GM23248 (cell line): ENCODE results near the gene IQSEC1. TPM values are rescaled to one million over a fixed set of nuclear protein-coding genes. Genes with fewer than 3 reads are reported as not detected.
A peak's percentile ranks its signal among the peaks of the same experiment; 100 is the strongest.

Experiments used
- DNase-seq: peaks from one replicate; pipeline ENCODE4 v3.0.0-alpha.2; 2015
- H2AFZ ChIP-seq: fragments of 200-600 bp; sonication (generic); 2 replicates; pipeline ENCODE4 v1.6.1; 2016; ENCODE audit warnings: antibody characterized with exemption
- H3F3A ChIP-seq: fragments of 200-600 bp; sonication (generic); 2 replicates; pipeline ENCODE4 v1.6.1; 2016; ENCODE audit warnings: mild to moderate bottlenecking, antibody characterized with exemption, mixed run types; ENCODE audit not compliant: insufficient read depth
- H3K27ac ChIP-seq: fragments of 200-600 bp; sonication (generic); 2 replicates; pipeline ENCODE4 v1.5.1; 2016; ENCODE audit warnings: mild to moderate bottlenecking
- H3K27me3 ChIP-seq: fragments of 200-600 bp; sonication (generic); replicated peaks from 2 replicates; pipeline ENCODE4 v1.6.1; 2016; ENCODE audit warnings: mild to moderate bottlenecking; ENCODE audit not compliant: insufficient read depth
- H3K36me3 ChIP-seq: fragments of 200-600 bp; sonication (generic); 2 replicates; pipeline ENCODE4 v1.6.1; 2016; ENCODE audit warnings: low read depth, mild to moderate bottlenecking
- H3K4me1 ChIP-seq: fragments of 200-600 bp; sonication (generic); 2 replicates; pipeline ENCODE4 v1.6.1; 2016; ENCODE audit warnings: mild to moderate bottlenecking; ENCODE audit not compliant: insufficient read depth
- H3K4me2 ChIP-seq: fragments of 200-600 bp; sonication (generic); one replicate; pipeline ENCODE4 v1.6.1; 2016; ENCODE audit warnings: mild to moderate bottlenecking; ENCODE audit not compliant: unreplicated experiment
- H3K4me3 ChIP-seq: fragments of 200-600 bp; sonication (generic); 2 replicates; pipeline ENCODE4 v1.5.1; 2016; ENCODE audit warnings: mild to moderate bottlenecking
- H3K79me2 ChIP-seq: fragments of 200-600 bp; sonication (generic); 2 replicates; pipeline ENCODE4 v1.6.1; 2016; ENCODE audit warnings: mild to moderate bottlenecking; ENCODE audit not compliant: insufficient read depth
- H3K9ac ChIP-seq: fragments of 200-600 bp; sonication (generic); 2 replicates; pipeline ENCODE4 v1.6.1; 2016; ENCODE audit warnings: mild to moderate bottlenecking
- H3K9me2 ChIP-seq: fragments of 200-600 bp; sonication (generic); 2 replicates; pipeline ENCODE4 v1.6.1; 2016; ENCODE audit warnings: mixed run types, mild to moderate bottlenecking, moderate library complexity; ENCODE audit not compliant: insufficient read depth
- H3K9me3 ChIP-seq: fragments of 200-600 bp; sonication (generic); one replicate; pipeline ENCODE4 v1.6.1; 2017; ENCODE audit warnings: low read depth
- H4K20me1 ChIP-seq: fragments of 200-600 bp; sonication (generic); 2 replicates; pipeline ENCODE4 v1.6.0; 2016; ENCODE audit not compliant: insufficient read depth
- EZH2 ChIP-seq: fragments of 200-600 bp; sonication (generic); IDR thresholded peaks from 2 replicates; pipeline ENCODE4 v1.6.1; 2018; ENCODE audit warnings: antibody characterized with exemption, mild to moderate bottlenecking; ENCODE audit not compliant: insufficient read depth, poor library complexity, severe bottlenecking
- EZH2phosphoT487 ChIP-seq: fragments of 200-600 bp; sonication (generic); IDR thresholded peaks from 2 replicates; pipeline ENCODE4 v1.6.1; 2018; ENCODE audit warnings: antibody characterized with exemption, moderate library complexity, mild to moderate bottlenecking, low read depth; ENCODE audit not compliant: insufficient read depth
- WGBS, 2 experiments: methylation state at CpG; one replicate each; pipeline ENCODE4 v1.1.6; 2015 to 2017; ENCODE audit warnings: low lambda C conversion rate in 2 of 2, low coverage in 1 of 2; ENCODE audit errors: missing lambda C conversion rate in 2 of 2; 5-methylcytosine and 5-hydroxymethylcytosine counted together
- in situ Hi-C: fragments of 300-500 bp; cut with MboI; formaldehyde crosslinking; loops from 2 replicates; pipeline ENCODE4 v1.15.0; 2020
- polyA plus RNA-seq: library from polyadenylated mRNA; unstranded; fragments of >200 nt; fragmentation: Nextera tagmentation; extraction: Ambion mirVana; gene quantifications from 2 replicates; pipeline ENCODE4 v1.2.1, GENCODE V29; 2016
- total RNA-seq: library from RNA; depleted of rRNA; stranded (reverse); fragments of >200 nt; shearing (Covaris generic); gene quantifications from 2 replicates; pipeline ENCODE4 v1.2.3, GENCODE V29; 2014

Gene IQSEC1
- total and polyA plus RNA-seq, 2 experiments from 2014 or later, result 5.1 to 21.6 TPM

- no peaks in the 10 kb centered on the region for H3F3A ChIP-seq
- H3K79me2 ChIP-seq, result no peaks in the 10 kb centered on the region
- H3K4me2 ChIP-seq, result no peak overlapping the region
- peaks cover 3% of the 10 kb centered on the region; the same call in 1 of the 2 replicates for H3K27me3 ChIP-seq
- no peak for TF ChIP-seq EZH2
- no peak for TF ChIP-seq EZH2phosphoT487
- H3K4me1 ChIP-seq, result no peaks in the 10 kb centered on the region
- no peaks in the 10 kb centered on the region for H3K36me3 ChIP-seq
- no peak overlapping the region for H3K4me3 ChIP-seq
- no peaks in the 10 kb centered on the region for H3K9me3 ChIP-seq
- no peak overlapping the region for H2AFZ ChIP-seq
- no peaks in the 10 kb centered on the region for H3K9me2 ChIP-seq
- H3K9ac ChIP-seq, result no peak overlapping the region
- no peaks in the 10 kb centered on the region for H4K20me1 ChIP-seq
- no peak overlapping the region for H3K27ac ChIP-seq
- peak; percentile 22 for DNase-seq
- in situ Hi-C loops, result no loop called here
- WGBS, 2 experiments, result 58% methylated on average over 12 of the region's 12 CpGs
These were observed 8.9 kb downstream of the IQSEC1 start for GRCh38 chr3:13064159-13064868.

DNA sequence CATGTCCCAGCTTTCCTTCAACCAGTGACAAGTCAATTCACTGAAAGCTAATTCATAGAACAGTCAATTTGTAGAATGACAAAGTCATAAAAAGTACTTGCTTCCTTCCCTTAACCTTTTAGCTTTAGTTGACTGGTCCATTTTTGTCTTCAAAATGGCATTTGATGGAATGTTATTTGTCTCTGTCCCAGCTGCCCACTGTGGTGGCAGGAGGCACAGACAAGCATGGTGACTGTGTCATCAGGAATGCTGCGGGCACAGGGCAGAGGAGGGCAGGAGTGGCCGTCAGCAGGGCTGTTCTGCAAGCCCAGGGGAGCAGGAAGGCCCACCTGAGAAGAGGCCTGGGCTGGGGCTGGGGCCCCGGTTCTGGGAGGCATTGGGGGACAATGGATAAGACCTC, 10.0 kb downstream of the IQSEC1 start:
- no peak overlapping the region for H3K4me2 ChIP-seq

DNA sequence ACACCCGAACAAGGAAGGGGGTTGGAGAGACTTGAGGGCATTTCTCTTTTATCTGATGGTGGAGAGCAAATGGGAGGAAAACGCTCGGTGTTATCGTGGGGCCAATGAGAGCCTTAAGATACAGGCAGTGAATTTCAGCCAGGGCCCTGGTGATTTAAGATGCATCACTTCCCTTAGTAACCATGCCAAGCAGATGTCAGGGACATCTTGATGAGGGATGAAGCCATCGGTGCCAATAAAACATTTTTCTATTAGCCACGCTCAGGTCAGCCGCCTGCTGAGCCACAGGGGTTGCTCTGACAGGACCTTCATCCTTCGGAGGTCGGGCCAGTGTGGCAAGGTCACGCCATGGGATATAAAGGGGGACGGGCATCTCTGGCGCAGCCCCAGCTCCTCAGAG, 10.6 kb downstream of the IQSEC1 start:
- no peak overlapping the region for H3K4me3 ChIP-seq
- WGBS, 2 experiments, result 61 to 73% methylated on average over 12 of the region's 12 CpGs

More for the DNA sequence above, 10.0 kb downstream of the IQSEC1 start:
- no peak overlapping the region for H3K27ac ChIP-seq
- no peak overlapping the region for H3K4me3 ChIP-seq
- no peaks in the 10 kb centered on the region for H3K4me1 ChIP-seq
- no peaks in the 10 kb centered on the region for H3K9me3 ChIP-seq
- in situ Hi-C loops, result no loop called here
- TF ChIP-seq EZH2 (no peak), EZH2phosphoT487 (no peak)
- no peaks in the 10 kb centered on the region for H3K9me2 ChIP-seq
- DNase-seq, result no peak
- no peaks in the 10 kb centered on the region for H4K20me1 ChIP-seq
- no peak overlapping the region for H2AFZ ChIP-seq
- no peak overlapping the region for H3K9ac ChIP-seq
- no peaks in the 10 kb centered on the region for H3K79me2 ChIP-seq
- 52 to 53% methylated on average over 3 of the region's 3 CpGs for WGBS, 2 experiments
- H3K27me3 ChIP-seq, result peaks cover 3% of the 10 kb centered on the region; the same call in 1 of the 2 replicates
- H3F3A ChIP-seq, result no peaks in the 10 kb centered on the region
- H3K36me3 ChIP-seq, result no peaks in the 10 kb centered on the region

DNA sequence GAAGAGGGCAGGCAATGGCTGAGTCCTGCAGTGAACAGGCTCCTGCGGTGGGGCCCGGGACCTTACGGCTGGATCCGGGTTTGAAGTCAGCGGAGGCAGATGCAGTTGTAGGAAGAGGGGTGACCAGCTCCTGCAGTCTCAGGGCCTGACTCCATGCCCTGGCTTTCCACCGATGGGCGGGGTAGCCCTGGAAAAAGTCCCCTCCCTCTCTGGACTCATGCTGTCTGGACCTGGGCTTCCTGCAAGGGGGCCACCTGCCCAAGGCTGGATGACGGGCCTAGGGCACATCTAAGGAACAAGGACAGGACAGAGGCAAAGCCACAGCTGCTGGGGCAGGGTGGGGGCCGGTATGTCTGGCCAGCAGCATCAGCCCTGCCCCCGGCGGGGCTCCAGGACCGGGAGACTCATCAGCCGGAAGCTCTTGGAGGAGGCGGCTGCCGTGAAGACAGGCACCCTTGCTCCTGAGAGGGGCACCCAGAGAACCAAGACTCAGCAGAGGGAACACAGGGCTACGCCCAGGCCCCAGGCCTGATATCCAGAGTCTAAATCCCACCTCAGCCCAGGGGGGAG, 12.8 kb downstream of the IQSEC1 start:
- WGBS, 2 experiments, result 65 to 68% methylated on average over 15 of the region's 16 CpGs
- in situ Hi-C loops, result no loop called here

More for the DNA sequence above, 10.6 kb downstream of the IQSEC1 start:
- Histone ChIP-seq H4K20me1 (no peaks in the 10 kb centered on the region), H3K27ac (no peak overlapping the region), H3K9me3 (no peaks in the 10 kb centered on the region), H3K9me2 (no peaks in the 10 kb centered on the region), H3K9ac (no peak overlapping the region), H3F3A (no peaks in the 10 kb centered on the region), H3K36me3 (no peaks in the 10 kb centered on the region), H3K27me3 (peaks cover 3% of the 10 kb centered on the region; the same call in 1 of the 2 replicates), H3K4me2 (no peak overlapping the region), H3K4me1 (no peaks in the 10 kb centered on the region), H3K79me2 (no peaks in the 10 kb centered on the region), H2AFZ (no peak overlapping the region)
- DNase-seq, result no peak
- no peak for TF ChIP-seq EZH2phosphoT487
- no peak for TF ChIP-seq EZH2
- in situ Hi-C loops, result no loop called here

More for the DNA sequence above, 12.8 kb downstream of the IQSEC1 start:
- Histone ChIP-seq H3K4me2 (no peak overlapping the region), H3K27ac (no peak overlapping the region), H3K9ac (no peak overlapping the region), H3K4me1 (no peaks in the 10 kb centered on the region), H2AFZ (no peak overlapping the region), H3K9me3 (no peaks in the 10 kb centered on the region), H3K27me3 (peaks cover 3% of the 10 kb centered on the region; the same call in 1 of the 2 replicates), H3K79me2 (no peaks in the 10 kb centered on the region), H4K20me1 (no peaks in the 10 kb centered on the region), H3K36me3 (no peaks in the 10 kb centered on the region), H3K4me3 (no peak overlapping the region), H3K9me2 (no peaks in the 10 kb centered on the region), H3F3A (no peaks in the 10 kb centered on the region)
- DNase-seq, result no peak
- TF ChIP-seq EZH2phosphoT487, result no peak
- TF ChIP-seq EZH2, result no peak
